ENCODE data around the gene THBD.

Gene THBD

DNA sequence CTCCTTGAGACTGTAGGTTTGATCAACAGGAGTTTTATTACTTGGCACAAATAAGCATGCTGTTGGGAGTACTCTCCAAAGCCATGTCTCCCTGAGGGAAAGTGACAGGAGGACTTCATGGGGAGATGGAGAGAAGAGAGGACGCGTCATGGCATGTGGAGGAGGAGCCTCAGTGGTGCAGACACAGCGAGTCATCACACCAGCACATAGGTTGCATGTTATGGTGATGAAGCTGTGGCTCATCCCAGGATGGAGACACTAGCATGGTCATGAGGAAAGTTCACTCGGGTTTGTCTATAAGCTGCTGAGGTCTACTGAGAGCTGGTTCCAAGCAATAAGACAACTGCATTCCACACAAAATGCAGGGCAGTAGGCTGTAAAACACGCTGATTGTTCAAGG is 27.5 kb downstream of the THBD start:
- no peak overlapping the region for H3K27ac Mint-ChIP-seq
- ATAC-seq (no peak), DNase-seq (ENCODE audit: low spot score in 2 of 2) (no peak)
- H3K9me3 Mint-ChIP-seq: no peaks in the 10 kb centered on the region
- H3K4me1 Mint-ChIP-seq: no peaks in the 10 kb centered on the region
- no peaks in the 10 kb centered on the region for H3K36me3 Mint-ChIP-seq
- H3K4me3 Mint-ChIP-seq: no peak overlapping the region

DNA sequence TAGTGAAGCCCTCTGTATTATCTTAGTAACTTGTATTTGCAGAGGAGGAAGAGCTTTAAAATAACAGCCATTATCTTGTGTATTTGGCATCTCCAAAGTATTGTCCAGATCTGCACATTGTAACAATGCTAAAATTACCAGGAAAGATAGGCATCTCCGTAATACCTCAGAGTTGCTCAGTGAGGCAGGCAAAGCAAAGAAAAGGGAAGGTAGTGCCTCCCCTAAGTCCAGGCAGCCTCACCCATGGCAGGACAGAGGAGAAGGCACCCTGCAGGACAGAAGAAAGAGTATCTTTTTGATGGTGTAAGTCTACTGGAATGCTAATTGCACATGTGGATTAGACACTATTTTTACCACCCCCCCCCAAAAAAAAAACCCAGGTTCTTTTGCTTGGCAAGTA is 27.9 kb downstream of the THBD start:
- DNase-seq (ENCODE audit: low spot score in 2 of 2) (no peak), ATAC-seq (no peak)
- Mint-ChIP-seq H3K4me1 (no peaks in the 10 kb centered on the region), H3K36me3 (no peaks in the 10 kb centered on the region), H3K27ac (no peak overlapping the region), H3K9me3 (no peaks in the 10 kb centered on the region), H3K4me3 (no peak overlapping the region)

DNA sequence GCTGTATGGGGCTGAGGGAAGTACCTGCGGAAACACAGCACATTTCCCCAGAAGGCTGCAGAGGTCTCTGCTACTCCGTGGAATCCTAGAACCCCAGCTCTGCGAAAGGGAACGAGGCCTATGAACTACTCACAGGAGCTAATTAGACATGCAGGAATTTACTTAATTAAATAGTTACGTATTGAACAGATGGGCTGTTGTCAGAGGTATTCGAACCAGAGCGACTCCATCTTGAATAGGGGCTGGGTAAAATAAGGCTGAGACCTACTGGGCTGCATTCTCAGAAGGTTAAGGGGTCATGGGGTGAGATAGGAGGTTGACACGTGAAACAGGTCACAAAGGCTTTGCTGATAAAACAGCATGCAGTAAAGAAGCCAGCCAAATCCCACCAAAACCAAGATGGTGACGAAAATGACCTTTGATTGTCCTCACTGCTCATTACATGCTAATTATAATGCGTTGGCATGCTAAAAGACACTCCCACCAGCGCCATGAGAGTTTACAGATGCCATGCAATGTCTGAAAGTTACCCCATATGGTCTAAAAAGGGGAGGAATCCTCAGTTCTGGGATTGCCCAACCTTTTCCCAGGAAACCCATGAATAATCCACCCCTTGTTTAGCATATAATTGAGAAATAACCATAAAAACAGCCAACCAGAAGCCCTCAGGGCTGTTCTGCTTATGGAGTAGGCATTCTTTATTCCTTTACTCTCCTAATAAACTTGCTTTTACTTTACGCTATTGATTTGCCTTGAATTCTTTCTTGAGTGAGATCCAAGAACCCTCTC is 29.0 kb downstream of the THBD start:
- ATAC-seq: no peak
- no peak for DNase-seq (ENCODE audit: low spot score in 2 of 2)
- Mint-ChIP-seq H3K4me1 (no peaks in the 10 kb centered on the region), H3K9me3 (no peaks in the 10 kb centered on the region), H3K4me3 (no peak overlapping the region), H3K27ac (no peak overlapping the region), H3K36me3 (no peaks in the 10 kb centered on the region)

DNA sequence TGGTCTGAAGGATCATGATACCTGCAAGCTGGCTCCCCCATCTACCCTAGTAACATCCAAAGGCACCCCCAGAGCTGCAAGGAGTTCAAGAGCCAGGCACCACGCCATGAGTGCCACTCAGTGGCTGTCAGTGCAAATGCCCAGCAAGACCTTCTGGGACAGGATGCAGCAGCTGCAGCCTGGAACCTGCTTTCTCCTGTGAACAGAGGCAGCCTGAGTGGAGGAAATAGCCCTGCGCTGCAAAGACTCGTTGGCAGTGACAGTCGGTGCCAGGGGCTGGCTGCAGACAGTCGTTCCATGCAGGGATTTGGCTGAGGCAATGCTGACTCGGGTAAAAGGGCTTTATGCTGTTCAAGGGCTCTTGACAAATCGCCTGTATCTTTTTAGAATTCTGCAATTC is 30.1 kb downstream of the THBD start:
- no peaks in the 10 kb centered on the region for H3K4me1 Mint-ChIP-seq
- no peak overlapping the region for H3K27ac Mint-ChIP-seq
- H3K36me3 Mint-ChIP-seq: no peaks in the 10 kb centered on the region
- DNase-seq (ENCODE audit: low spot score in 2 of 2) (no peak), ATAC-seq (no peak)
- H3K4me3 Mint-ChIP-seq: no peak overlapping the region
- H3K9me3 Mint-ChIP-seq: no peaks in the 10 kb centered on the region

DNA sequence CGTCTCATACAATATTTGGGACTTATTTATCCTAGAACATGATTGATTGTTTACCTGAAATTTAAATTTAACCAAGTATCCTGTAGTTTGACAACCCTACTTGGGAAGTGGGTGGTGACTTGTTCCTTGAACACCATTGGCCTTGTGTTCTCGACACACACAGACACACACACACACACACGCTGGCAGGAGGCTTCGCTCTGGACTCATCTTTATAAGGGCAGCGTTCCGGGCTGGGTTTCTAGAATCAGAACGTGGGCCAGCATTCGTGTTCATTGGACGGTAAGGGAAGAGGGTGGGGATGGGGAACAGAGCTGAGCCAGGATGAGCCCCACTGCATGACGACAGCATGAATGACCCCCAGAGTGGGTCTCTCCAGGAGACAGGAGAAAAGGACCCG is 30.5 kb downstream of the THBD start:
- Mint-ChIP-seq H3K9me3 (no peaks in the 10 kb centered on the region), H3K4me1 (no peaks in the 10 kb centered on the region), H3K27ac (no peak overlapping the region), H3K4me3 (no peak overlapping the region), H3K36me3 (no peaks in the 10 kb centered on the region)
- ATAC-seq (no peak), DNase-seq (ENCODE audit: low spot score in 2 of 2) (no peak)

DNA sequence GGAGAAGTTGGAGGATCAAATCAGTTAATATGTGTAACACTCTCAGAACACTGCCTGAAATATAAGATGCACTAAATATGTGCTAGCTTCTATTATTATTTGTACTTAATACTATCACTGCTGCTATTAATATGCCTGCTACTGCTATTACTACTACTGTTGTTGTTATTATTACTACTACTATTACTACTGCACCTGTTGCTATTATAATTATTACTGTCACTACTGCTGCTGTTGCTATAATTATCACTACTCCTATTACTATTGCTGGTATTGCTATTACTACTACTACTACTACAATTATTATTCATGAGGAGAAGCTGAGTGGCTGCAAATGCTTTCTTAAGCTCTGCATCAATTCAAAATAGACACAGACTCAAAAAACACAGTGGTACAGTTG is 31.0 kb downstream of the THBD start:
- Mint-ChIP-seq H3K4me3 (no peak overlapping the region), H3K27ac (no peak overlapping the region), H3K4me1 (no peaks in the 10 kb centered on the region)

DNA sequence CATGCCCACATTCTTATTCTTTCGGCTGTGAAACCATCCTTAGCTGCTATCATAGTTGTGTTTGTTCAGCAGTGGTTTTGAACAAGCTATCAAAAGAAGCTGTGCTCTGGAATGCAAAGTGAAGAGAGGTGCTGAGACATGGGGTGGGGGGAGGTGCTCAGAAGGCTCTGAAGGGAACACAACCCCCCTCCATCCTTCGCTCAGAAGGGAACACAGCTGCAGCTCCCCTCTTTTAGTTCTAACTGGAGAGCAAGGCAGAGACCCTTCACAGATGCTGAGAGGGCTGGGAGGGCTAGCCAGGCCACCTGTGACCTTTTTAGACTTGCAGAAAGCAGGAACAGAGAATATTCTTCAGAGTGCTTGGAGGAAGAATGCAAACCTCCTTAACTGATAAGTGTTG is 32.0 kb downstream of the THBD start:
- H3K4me3 Mint-ChIP-seq: no peak overlapping the region
- DNase-seq (ENCODE audit: low spot score in 2 of 2) (no peak), ATAC-seq (no peak)
- H3K9me3 Mint-ChIP-seq: no peaks in the 10 kb centered on the region
- no peaks in the 10 kb centered on the region for H3K36me3 Mint-ChIP-seq
- no peak overlapping the region for H3K27ac Mint-ChIP-seq
- no peaks in the 10 kb centered on the region for H3K4me1 Mint-ChIP-seq

More for the DNA sequence above, 31.0 kb downstream of the THBD start:
- no peak for ATAC-seq
- DNase-seq (ENCODE audit: low spot score in 2 of 2): no peak
- H3K36me3 Mint-ChIP-seq: no peaks in the 10 kb centered on the region
- no peaks in the 10 kb centered on the region for H3K9me3 Mint-ChIP-seq

DNA sequence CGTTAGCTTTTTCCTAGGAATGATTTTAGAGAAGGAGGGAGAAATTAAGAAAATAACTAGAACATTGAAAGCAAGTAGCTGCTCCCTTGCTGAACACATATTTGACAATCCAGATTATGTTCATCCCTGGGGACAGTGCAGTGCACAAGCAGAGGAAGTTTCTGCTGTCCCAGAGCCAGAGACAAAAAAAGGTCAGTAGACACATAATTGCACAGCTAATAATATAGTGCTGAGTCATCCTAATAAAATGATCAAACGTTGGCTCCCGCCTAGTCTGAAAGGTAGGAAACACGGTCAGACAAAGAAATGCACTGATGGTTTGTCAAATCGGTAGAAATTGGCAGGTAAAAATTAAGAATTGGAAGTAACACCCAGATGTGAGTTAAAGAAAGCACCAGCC is 36.0 kb downstream of the THBD start:
- Mint-ChIP-seq H3K4me3 (no peak overlapping the region), H3K9me3 (no peaks in the 10 kb centered on the region), H3K36me3 (no peaks in the 10 kb centered on the region), H3K4me1 (no peaks in the 10 kb centered on the region), H3K27ac (no peak overlapping the region)
- no peak for ATAC-seq
- no peak for DNase-seq (ENCODE audit: low spot score in 2 of 2)

DNA sequence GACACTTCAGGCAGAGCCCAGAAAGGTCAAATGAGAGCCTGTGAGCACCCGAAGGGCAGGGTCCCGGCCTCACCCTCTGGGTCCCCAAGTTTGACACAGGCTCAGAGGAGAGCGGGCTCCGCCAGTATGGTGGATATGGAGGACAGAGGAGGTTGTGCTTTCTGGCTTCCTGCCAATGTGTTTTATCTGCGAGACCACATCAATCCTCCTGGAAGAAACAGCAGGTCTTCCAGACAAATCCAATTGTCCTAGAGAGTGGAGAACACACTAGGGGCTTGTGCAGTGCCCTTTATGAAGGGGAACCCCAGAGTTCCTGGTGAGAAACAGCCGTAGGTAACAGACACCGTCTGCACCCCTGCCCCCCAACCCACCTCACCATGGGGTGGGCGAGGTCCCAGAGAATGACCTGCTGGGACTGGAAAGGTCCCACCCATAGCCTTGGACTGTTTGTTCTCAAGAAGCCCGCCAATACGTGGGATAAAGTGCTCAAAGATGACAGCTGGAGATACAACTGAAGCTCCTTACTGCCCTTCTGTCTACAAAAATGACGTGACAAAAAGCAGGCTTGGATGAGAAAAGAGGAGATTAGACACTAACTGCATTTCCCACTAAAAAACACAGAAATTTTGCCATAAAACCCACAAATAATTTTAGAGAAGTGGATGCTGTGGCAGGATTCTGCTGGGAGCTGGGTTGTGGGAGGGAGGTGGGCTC is 38.3 kb downstream of the THBD start:
- Mint-ChIP-seq H3K4me1 (no peaks in the 10 kb centered on the region), H3K27ac (no peak overlapping the region), H3K4me3 (no peak overlapping the region), H3K9me3 (no peaks in the 10 kb centered on the region), H3K36me3 (no peaks in the 10 kb centered on the region)
- no peak for DNase-seq (ENCODE audit: low spot score in 2 of 2)
- no peak for ATAC-seq

DNA sequence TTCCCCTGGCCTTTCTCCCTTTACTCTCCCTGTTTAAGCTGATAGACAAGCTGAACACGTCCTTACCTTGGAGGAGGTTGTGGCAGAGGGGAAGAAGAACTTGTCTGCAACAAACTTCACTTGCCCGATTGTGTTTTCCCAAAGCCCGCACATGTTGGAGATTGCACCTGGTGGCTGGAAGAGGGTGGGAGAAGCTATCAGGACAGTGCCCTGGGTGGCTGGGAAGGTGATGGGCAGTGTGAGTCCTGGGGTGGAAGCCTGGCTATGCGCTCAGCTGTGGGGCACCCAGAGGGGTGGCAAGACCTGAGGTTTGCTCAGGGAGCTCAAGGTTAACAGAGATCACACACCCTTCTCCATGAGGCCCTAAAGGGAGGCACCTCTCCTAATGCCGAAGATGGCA is 39.4 kb downstream of the THBD start:
- DNase-seq (ENCODE audit: low spot score in 2 of 2): no peak
- H3K4me1 Mint-ChIP-seq: no peaks in the 10 kb centered on the region
- ATAC-seq: no peak
- no peaks in the 10 kb centered on the region for H3K36me3 Mint-ChIP-seq
- no peak overlapping the region for H3K27ac Mint-ChIP-seq
- no peaks in the 10 kb centered on the region for H3K9me3 Mint-ChIP-seq
- H3K4me3 Mint-ChIP-seq: no peak overlapping the region

DNA sequence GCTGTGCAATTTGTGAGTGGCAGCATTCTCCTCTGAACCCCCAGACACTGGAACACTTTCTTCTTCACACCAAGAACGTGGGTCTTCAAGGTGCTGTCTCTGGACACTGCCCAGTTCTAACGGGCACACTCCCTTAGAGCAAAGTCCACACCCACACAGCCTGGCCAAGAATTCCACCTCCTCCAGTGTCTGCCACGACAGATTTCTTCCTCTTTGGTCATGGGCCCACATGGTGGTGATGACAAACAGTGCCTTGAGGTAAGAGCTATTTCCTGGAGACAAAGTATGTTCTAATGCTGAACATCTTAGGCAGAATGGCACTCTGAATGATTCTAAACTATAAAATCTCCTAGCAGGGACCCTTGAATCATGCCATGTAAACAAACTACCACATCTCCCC is 39.8 kb downstream of the THBD start:
- DNase-seq (ENCODE audit: low spot score in 2 of 2) (no peak), ATAC-seq (no peak)
- Mint-ChIP-seq H3K4me3 (no peak overlapping the region), H3K9me3 (no peaks in the 10 kb centered on the region), H3K36me3 (no peaks in the 10 kb centered on the region), H3K4me1 (no peaks in the 10 kb centered on the region), H3K27ac (no peak overlapping the region)

DNA sequence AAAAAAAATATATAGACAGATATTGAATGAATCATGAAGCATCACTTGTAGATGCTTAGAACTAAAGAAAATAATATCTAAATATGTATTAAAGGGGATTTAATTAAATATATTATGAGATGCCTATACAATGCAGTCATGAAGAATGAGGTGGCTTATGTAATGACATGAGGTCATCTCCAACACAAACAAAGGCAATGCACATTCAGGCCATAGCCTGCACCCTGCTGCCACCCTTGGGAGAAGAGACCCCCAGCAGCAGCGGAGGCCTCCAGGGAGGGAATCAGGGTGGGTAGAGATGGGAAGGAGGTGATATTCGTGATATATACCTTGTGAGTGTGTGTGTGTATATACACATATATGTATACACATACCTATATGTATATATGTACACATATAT is 40.8 kb downstream of the THBD start:
- DNase-seq (ENCODE audit: low spot score in 2 of 2) (no peak), ATAC-seq (no peak)
- Mint-ChIP-seq H3K4me3 (no peak overlapping the region), H3K36me3 (no peaks in the 10 kb centered on the region), H3K27ac (no peak overlapping the region), H3K9me3 (no peaks in the 10 kb centered on the region), H3K4me1 (no peaks in the 10 kb centered on the region)

DNA sequence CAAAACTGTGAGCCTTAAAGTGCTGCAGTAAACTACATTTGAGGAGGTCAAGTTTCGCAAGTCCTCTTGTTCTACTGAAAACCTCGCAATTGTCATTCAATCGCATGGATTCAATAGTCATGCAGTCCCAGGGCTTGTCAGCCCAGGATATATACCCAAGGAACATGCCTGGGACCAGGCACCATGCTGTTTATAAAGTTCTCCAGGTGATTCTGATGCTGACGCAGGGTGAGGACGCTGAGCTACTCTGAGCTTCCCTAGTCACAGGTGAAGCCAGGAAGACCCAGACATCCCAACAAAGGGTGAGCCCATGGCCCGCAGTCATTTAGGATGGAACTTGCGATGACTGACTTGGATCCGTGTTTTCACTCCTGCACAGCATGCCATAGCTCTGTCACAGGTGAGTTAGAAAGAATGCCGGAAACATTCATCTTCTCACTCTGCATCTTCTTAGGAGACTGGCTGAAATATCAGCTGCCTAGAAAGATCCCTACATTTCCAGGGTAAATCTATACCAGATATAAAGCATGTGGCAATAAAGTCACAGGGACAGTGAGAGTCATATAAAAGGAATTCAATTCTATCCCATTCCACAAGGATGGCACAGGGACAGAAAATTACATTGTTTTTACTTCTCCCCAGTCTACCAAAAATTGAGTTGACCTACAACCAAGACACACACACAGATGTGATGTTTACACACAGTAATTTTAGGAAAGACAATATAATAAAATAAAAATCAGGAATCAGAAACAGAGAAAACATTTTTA is 41.4 kb downstream of the THBD start:
- no peaks in the 10 kb centered on the region for H3K36me3 Mint-ChIP-seq
- no peaks in the 10 kb centered on the region for H3K4me1 Mint-ChIP-seq
- no peak overlapping the region for H3K4me3 Mint-ChIP-seq
- DNase-seq (ENCODE audit: low spot score in 2 of 2): no peak
- no peak overlapping the region for H3K27ac Mint-ChIP-seq
- ATAC-seq: no peak
- H3K9me3 Mint-ChIP-seq: no peaks in the 10 kb centered on the region

DNA sequence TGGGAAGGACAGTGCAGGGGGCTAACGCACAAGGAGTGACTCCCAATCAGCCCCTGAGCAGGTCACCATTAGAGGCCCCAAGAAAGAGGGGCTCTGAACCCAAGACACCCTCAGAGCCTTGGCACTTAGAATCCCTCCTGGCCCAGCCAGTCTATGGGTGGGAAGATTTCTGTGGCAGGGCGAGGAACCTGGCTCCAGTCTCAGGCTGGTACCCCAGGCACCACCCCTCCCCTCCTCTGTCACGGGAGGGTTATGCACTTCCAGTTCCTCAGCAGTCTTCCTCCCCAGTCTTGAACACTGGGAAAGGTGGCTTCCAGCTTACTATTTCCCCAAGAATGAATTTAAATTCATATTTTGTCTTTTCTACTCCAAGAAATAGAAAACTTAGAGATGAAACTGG is 42.0 kb downstream of the THBD start:
- no peak for ATAC-seq
- no peak overlapping the region for H3K4me3 Mint-ChIP-seq
- H3K9me3 Mint-ChIP-seq: no peaks in the 10 kb centered on the region
- no peak for DNase-seq (ENCODE audit: low spot score in 2 of 2)
- no peaks in the 10 kb centered on the region for H3K36me3 Mint-ChIP-seq
- no peaks in the 10 kb centered on the region for H3K4me1 Mint-ChIP-seq
- H3K27ac Mint-ChIP-seq: no peak overlapping the region

DNA sequence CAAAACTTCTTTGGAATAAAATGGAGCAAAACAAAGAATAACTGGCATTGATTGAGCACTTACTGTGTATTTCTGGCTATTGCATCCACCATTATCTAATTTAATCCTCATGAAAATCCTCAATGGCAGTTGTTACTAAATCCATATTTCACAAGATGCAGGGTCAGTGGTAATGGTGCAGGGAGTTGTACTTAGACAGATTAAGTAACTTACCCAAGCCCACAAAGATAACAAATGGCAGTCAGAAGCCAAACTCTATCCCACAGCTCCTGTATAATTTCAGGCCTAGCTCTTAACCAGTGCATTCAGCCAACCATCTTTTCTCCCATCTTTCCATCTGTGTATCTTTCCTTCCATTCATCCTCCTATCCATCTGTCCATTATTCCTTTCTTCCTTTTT is 43.7 kb downstream of the THBD start:
- no peaks in the 10 kb centered on the region for H3K36me3 Mint-ChIP-seq
- DNase-seq (ENCODE audit: low spot score in 2 of 2): no peak
- H3K4me1 Mint-ChIP-seq: no peaks in the 10 kb centered on the region
- H3K9me3 Mint-ChIP-seq: no peaks in the 10 kb centered on the region
- no peak for ATAC-seq
- no peak overlapping the region for H3K27ac Mint-ChIP-seq
- no peak overlapping the region for H3K4me3 Mint-ChIP-seq
